WTC11 (cell line): ENCODE results near the gene CDK10. TPM values are rescaled to one million over a fixed set of nuclear protein-coding genes. Genes with fewer than 3 reads are reported as not detected.

Experiments
- ATAC-seq: fragments of 200-7000 bp; cut with Tn5 transposase; 2 replicates; pipeline ENCODE4 v1.10.0; 2021; ENCODE audit warnings: mild to moderate bottlenecking, moderate library complexity
- CTCF ChIA-PET: fragments of 300-600 bp; sonication (Branson Sonifier 250); formaldehyde crosslinking; loops from one replicate; lab custom pipeline; 2021; ENCODE audit warnings: antibody characterized with exemption; lab: Charles Lee
- POLR2A ChIA-PET: fragments of 350-600 bp; sonication (Branson Sonifier 250); formaldehyde crosslinking; loops from one replicate; lab custom pipeline; 2021; ENCODE audit warnings: antibody characterized with exemption; lab: Charles Lee
- DNase-seq: peaks from one replicate; pipeline ENCODE4 v3.0.0; 2021; ENCODE audit warnings: low spot score
- H3K27ac Mint-ChIP-seq: 2 replicates; pipeline ENCODE4 v1.8.0; 2021; ENCODE audit warnings: mixed read lengths
- H3K27me3 Mint-ChIP-seq: 2 replicates; pipeline ENCODE4 v1.8.0; 2021; ENCODE audit warnings: low read depth, mild to moderate bottlenecking, moderate library complexity, mixed read lengths
- H3K36me3 Mint-ChIP-seq: 2 replicates; pipeline ENCODE4 v1.8.0; 2021; ENCODE audit warnings: mixed read lengths
- H3K4me1 Mint-ChIP-seq: 2 replicates; pipeline ENCODE4 v1.8.0; 2022; ENCODE audit warnings: mixed read lengths
- H3K4me3 Mint-ChIP-seq: 2 replicates; pipeline ENCODE4 v1.8.0; 2021; ENCODE audit warnings: mild to moderate bottlenecking, moderate library complexity, mixed read lengths
- H3K9me3 Mint-ChIP-seq: 2 replicates; pipeline ENCODE4 v1.8.0; 2021; ENCODE audit warnings: mixed read lengths
- ARID4B ChIP-seq: sonication (generic); formaldehyde crosslinking; IDR thresholded peaks from 2 replicates; pipeline ENCODE4 v1.8.0; 2023; ENCODE audit warnings: missing genetic modification reagents, mild to moderate bottlenecking, borderline replicate concordance
- E2F5 ChIP-seq: sonication (generic); formaldehyde crosslinking; IDR thresholded peaks from 2 replicates; pipeline ENCODE4 v1.8.1; 2022; ENCODE audit warnings: mild to moderate bottlenecking, moderate library complexity, missing genetic modification reagents
- EMX1 ChIP-seq: fragments of 250-450 bp; sonication (Bioruptor Pico); IDR thresholded peaks from 2 replicates; pipeline ENCODE4 v1.8.0; 2021; ENCODE audit warnings: mild to moderate bottlenecking
- FOXK1 ChIP-seq: sonication (generic); formaldehyde crosslinking; IDR thresholded peaks from 2 replicates; pipeline ENCODE4 v1.8.0; 2022; ENCODE audit warnings: mild to moderate bottlenecking, moderate library complexity, missing genetic modification reagents
- FOXP4 ChIP-seq: sonication (generic); formaldehyde crosslinking; IDR thresholded peaks from 2 replicates; pipeline ENCODE4 v1.8.0; 2022; ENCODE audit warnings: mild to moderate bottlenecking, missing genetic modification reagents
- GABPB1 ChIP-seq: sonication (generic); formaldehyde crosslinking; IDR thresholded peaks from 2 replicates; pipeline ENCODE4 v1.8.1; 2023; ENCODE audit warnings: mild to moderate bottlenecking, missing genetic modification reagents
- KAT7 ChIP-seq: sonication (generic); formaldehyde crosslinking; IDR thresholded peaks from 2 replicates; pipeline ENCODE4 v1.8.1; 2023; ENCODE audit warnings: missing genetic modification reagents, mild to moderate bottlenecking, borderline replicate concordance
- MAX ChIP-seq: sonication (generic); formaldehyde crosslinking; IDR thresholded peaks from 2 replicates; pipeline ENCODE4 v1.8.0; 2022; ENCODE audit warnings: mild to moderate bottlenecking, missing genetic modification reagents
- NR2C2 ChIP-seq: sonication (generic); formaldehyde crosslinking; IDR thresholded peaks from 2 replicates; pipeline ENCODE4 v1.8.0; 2022; ENCODE audit warnings: mild to moderate bottlenecking, missing genetic modification reagents
- PRDM15 ChIP-seq: sonication (generic); formaldehyde crosslinking; IDR thresholded peaks from 2 replicates; pipeline ENCODE4 v1.8.0; 2022; ENCODE audit warnings: missing genetic modification reagents
- SP1 ChIP-seq: sonication (generic); formaldehyde crosslinking; conservative IDR thresholded peaks from 2 replicates; pipeline ENCODE4 v1.8.1; 2022; ENCODE audit warnings: missing genetic modification reagents
- USF1 ChIP-seq: sonication (generic); formaldehyde crosslinking; IDR thresholded peaks from 2 replicates; pipeline ENCODE4 v1.8.0; 2022; ENCODE audit warnings: mild to moderate bottlenecking, missing genetic modification reagents
- ZBTB21 ChIP-seq: sonication (generic); formaldehyde crosslinking; IDR thresholded peaks from 2 replicates; pipeline ENCODE4 v1.8.1; 2023; ENCODE audit warnings: mild to moderate bottlenecking, missing genetic modification reagents, borderline replicate concordance
- ZNF416 ChIP-seq: fragments of 250-450 bp; sonication (Bioruptor Pico); IDR thresholded peaks from 2 replicates; pipeline ENCODE4 v1.9.0; 2021; ENCODE audit warnings: mild to moderate bottlenecking, inconsistent platforms
- ZSCAN18 ChIP-seq: fragments of 250-450 bp; sonication (Bioruptor Pico); IDR thresholded peaks from 2 replicates; pipeline ENCODE4 v2.1.2; 2022; ENCODE audit warnings: mild to moderate bottlenecking, moderate library complexity
- total RNA-seq: library from RNA; stranded (reverse); gene quantifications from 3 replicates; pipeline ENCODE4 v1.2.3, GENCODE V29; 2021

The CDK10 gene
- total RNA-seq, 1 experiment from 2014 or later, result 102 TPM

GRCh38 chr16:89717688-89718505 is 31.4 kb downstream of the CDK10 start (continued):
- TF ChIP-seq MAX (CRISPR knock-in tag), result no peak
- no peak for TF ChIP-seq FOXP4 (CRISPR knock-in tag)
- no peak for TF ChIP-seq GABPB1 (CRISPR knock-in tag)
- TF ChIP-seq EMX1 (CRISPR knock-in tag), result no peak
- no peak for TF ChIP-seq KAT7
- TF ChIP-seq, all 79 proteins: peak for 0

GRCh38 chr16:89720551-89720812 is 34.0 kb downstream of the CDK10 start:
- POLR2A ChIA-PET, result interaction anchor here (0.6 to 1.7 kb wide), 2 partner anchors 14 to 333 kb away, joined by 3 to 5 read pairs; no protein-coding TSS in a partner anchor
- TF ChIP-seq MAX (CRISPR knock-in tag) (peak; percentile 12; the same call in 1 of the 2 replicates), ZSCAN18 (CRISPR knock-in tag) (no peak), ZBTB21 (peak; percentile 57; the same call in 1 of the 2 replicates), ZNF416 (CRISPR knock-in tag) (no peak), E2F5 (0 out of 2 replicates have a peak, but pooled peaks have one; percentile 61)
- TF ChIP-seq, all 79 proteins: peak for 3
- peaks cover 17% of the 10 kb centered on the region for H3K36me3 Mint-ChIP-seq
- ATAC-seq, result peak; percentile 30
- H3K27me3 Mint-ChIP-seq, result peaks cover 57% of the 10 kb centered on the region
- CTCF ChIA-PET, result interaction anchor here (1.2 to 2.3 kb wide), 4 partner anchors 9 to 20 kb away, joined by 3 to 17 read pairs (median 9); no protein-coding TSS in a partner anchor
- H3K9me3 Mint-ChIP-seq, result no peaks in the 10 kb centered on the region
- DNase-seq, result peak; percentile 69
- H3K27ac Mint-ChIP-seq, result no peak overlapping the region
- peak overlapping the region; percentile 79 for H3K4me3 Mint-ChIP-seq
- peaks cover 17% of the 10 kb centered on the region for H3K4me1 Mint-ChIP-seq

GRCh38 chr16:89720813-89721545 is 34.5 kb downstream of the CDK10 start, which contains the start of the genes VPS9D1 and ZNF276:
TSS of gene VPS9D1 (minus strand) at chr16:89720898. CDS start at chr16:89720861, 37 bp downstream.
TSS of gene ZNF276 (plus strand) at chr16:89721537. CDS start at chr16:89721641, 104 bp downstream.
- 0 out of 2 replicates have a peak within 1 kb of the TSS, but pooled peaks have one; percentile 53 for H3K27ac Mint-ChIP-seq
- CTCF ChIA-PET, result interaction anchor here (1.2 to 2.3 kb wide), 4 partner anchors 9 to 21 kb away, joined by 3 to 17 read pairs (median 9); no protein-coding TSS in a partner anchor
- POLR2A ChIA-PET, result interaction anchor here (0.6 to 1.7 kb wide), 2 partner anchors 15 to 333 kb away, joined by 3 to 5 read pairs; no protein-coding TSS in a partner anchor
- H3K4me1 Mint-ChIP-seq, result peaks cover 17% of the 10 kb centered on the region
- peak; percentile 55 for ATAC-seq
- peaks cover 17% of the 10 kb centered on the region for H3K36me3 Mint-ChIP-seq
- H3K27me3 Mint-ChIP-seq, result peaks cover 55% of the 10 kb centered on the region
- H3K4me3 Mint-ChIP-seq, result peak within 1 kb of the TSS; percentile 79
- peak; percentile 82 for DNase-seq
- H3K9me3 Mint-ChIP-seq, result no peaks in the 10 kb centered on the region
- TF ChIP-seq KAT7 (0 out of 2 replicates have a peak, but pooled peaks have one; percentile 72), USF1 (CRISPR knock-in tag) (no peak), ARID4B (CRISPR knock-in tag) (peak; percentile 82), PRDM15 (CRISPR knock-in tag) (no peak), SP1 (peak; percentile 91), FOXK1 (CRISPR knock-in tag) (no peak; the same call in 1 of the 2 replicates), NR2C2 (no peak)
